ENCODE data around the gene CCDC93. TPM values are rescaled to one million over a fixed set of nuclear protein-coding genes. Genes with fewer than 3 reads are reported as not detected.

The CCDC93 gene
- total RNA-seq, 6 experiments from 2014 or later: 12.5 to 15.9 (median 14.6) TPM

GRCh38 chr2:117918608-117919007 is 95.3 kb downstream of the CCDC93 start:
- Histone ChIP-seq H3K36me3 (peaks cover 0 to 29% (median 21%) of the 10 kb centered on the region in 4 donors), H3K4me3 (no peak overlapping the region), H3K4me1 (peaks cover 0 to 6% (median 0%) of the 10 kb centered on the region in 4 donors), H3K9me3 (no peaks in the 10 kb centered on the region), H3K27ac (no peak overlapping the region), H3K27me3 (no peaks in the 10 kb centered on the region)
- TF ChIP-seq POLR2A (IDR thresholded peaks at IDR 0.05) (no peak), CTCF (IDR thresholded peaks at IDR 0.05) (no peak)
- intact Hi-C loops (cut with DNase I): loop anchor here (10.0 kb wide), 1 partner anchor 84 kb away; no protein-coding TSS in a partner anchor
- 66% methylated on average over 5 of the region's 7 CpGs for WGBS (ENCODE audit: insufficient coverage, low coverage, low lambda C conversion rate, missing lambda C conversion rate)
- ATAC-seq: no peak
- DNase-seq: no peak

- intact Hi-C loops (cut with DNase I): loop anchor here (10.0 kb wide), 1 partner anchor 83 kb away; no protein-coding TSS in a partner anchor
- Histone ChIP-seq H3K27ac (peak overlapping the region in 2 of 3 donors; percentile 72 to 76), H3K4me3 (peak overlapping the region in 2 of 3 donors; percentile 15 to 30), H3K4me1 (peaks cover 0 to 6% (median 0%) of the 10 kb centered on the region in 4 donors), H3K36me3 (peaks cover 0 to 26% (median 17%) of the 10 kb centered on the region in 4 donors), H3K27me3 (no peaks in the 10 kb centered on the region), H3K9me3 (no peaks in the 10 kb centered on the region)
- ATAC-seq: peak; percentile 98 to 99 (median 98)
- TF ChIP-seq POLR2A (IDR thresholded peaks at IDR 0.05) (no peak), CTCF (IDR thresholded peaks at IDR 0.05) (peak; percentile 51 to 77 (median 66))
- WGBS (ENCODE audit: insufficient coverage, low coverage, low lambda C conversion rate, missing lambda C conversion rate): 29% methylated on average over 10 of the region's 19 CpGs
- peak in 2 of 3 donors; percentile 34 to 67 for DNase-seq
Observed at GRCh38 chr2:117917223-117917917, 96.5 kb downstream of the CCDC93 start.

- no peaks in the 10 kb centered on the region for H3K4me1 ChIP-seq
- WGBS (ENCODE audit: insufficient coverage, low coverage, low lambda C conversion rate, missing lambda C conversion rate): no CpG with 5 or more reads among the region's 7 CpGs
- intact Hi-C loops (cut with DNase I): no loop called here
- no peaks in the 10 kb centered on the region for H3K36me3 ChIP-seq
- no peak for ATAC-seq
- no peak overlapping the region for H3K27ac ChIP-seq
- H3K9me3 ChIP-seq: no peaks in the 10 kb centered on the region
- no peaks in the 10 kb centered on the region for H3K27me3 ChIP-seq
- H3K4me3 ChIP-seq: no peak overlapping the region
- TF ChIP-seq CTCF (IDR thresholded peaks at IDR 0.05) (no peak), POLR2A (IDR thresholded peaks at IDR 0.05) (no peak)
- no peak for DNase-seq
Observed at GRCh38 chr2:117902933-117903332, 110.9 kb downstream of the CCDC93 start.

- no peaks in the 10 kb centered on the region for H3K9me3 ChIP-seq
- intact Hi-C loops (cut with DNase I): no loop called here
- no peak for TF ChIP-seq CTCF (IDR thresholded peaks at IDR 0.05)
- TF ChIP-seq POLR2A (IDR thresholded peaks at IDR 0.05): no peak
- no peak overlapping the region for H3K27ac ChIP-seq
- H3K27me3 ChIP-seq: no peaks in the 10 kb centered on the region
- no peak for ATAC-seq
- no peaks in the 10 kb centered on the region for H3K4me1 ChIP-seq
- H3K36me3 ChIP-seq: no peaks in the 10 kb centered on the region
- 75% methylated on average over 1 of the region's 1 CpG for WGBS (ENCODE audit: insufficient coverage, low coverage, low lambda C conversion rate, missing lambda C conversion rate)
- DNase-seq: no peak
- H3K4me3 ChIP-seq: no peak overlapping the region
Observed at GRCh38 chr2:117888897-117889296, 125.0 kb downstream of the CCDC93 start.
